GM21717 (cell line): ENCODE data around the gene COTL1.
"Not testable (repeated sequence)": the region's sequence is repeated elsewhere in the genome, so short reads cannot be mapped to it uniquely, and the experiment has no call there.

ENCODE experiments used
- ATAC-seq: cut with Tn5 transposase; IDR thresholded peaks from one replicate; pipeline ENCODE4 v1.9.1; 2021; ENCODE audit warnings: mild to moderate bottlenecking, moderate library complexity; ENCODE audit not compliant: unreplicated experiment

COTL1 gene

DNA sequence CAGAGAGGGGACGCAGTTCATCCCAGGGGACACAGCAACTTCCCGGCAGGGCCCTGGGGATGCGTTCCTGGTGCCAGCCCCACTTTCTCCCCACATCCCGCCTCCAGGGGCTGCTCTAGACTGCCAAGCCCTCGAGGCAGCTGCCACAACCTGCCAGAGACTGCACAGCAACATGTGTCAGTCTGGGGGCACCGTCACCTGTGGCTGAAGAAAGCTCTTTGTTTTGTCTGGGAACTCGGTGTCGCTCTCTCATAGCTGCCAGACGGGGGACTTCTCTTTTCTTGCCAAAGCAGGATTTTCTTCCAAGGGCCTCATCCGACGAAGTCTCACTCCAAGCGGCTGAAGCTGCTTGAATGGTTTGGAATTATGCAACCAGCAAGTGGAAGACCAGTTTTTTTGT, 43.7 kb downstream of the COTL1 start:
- ATAC-seq: no peak

DNA sequence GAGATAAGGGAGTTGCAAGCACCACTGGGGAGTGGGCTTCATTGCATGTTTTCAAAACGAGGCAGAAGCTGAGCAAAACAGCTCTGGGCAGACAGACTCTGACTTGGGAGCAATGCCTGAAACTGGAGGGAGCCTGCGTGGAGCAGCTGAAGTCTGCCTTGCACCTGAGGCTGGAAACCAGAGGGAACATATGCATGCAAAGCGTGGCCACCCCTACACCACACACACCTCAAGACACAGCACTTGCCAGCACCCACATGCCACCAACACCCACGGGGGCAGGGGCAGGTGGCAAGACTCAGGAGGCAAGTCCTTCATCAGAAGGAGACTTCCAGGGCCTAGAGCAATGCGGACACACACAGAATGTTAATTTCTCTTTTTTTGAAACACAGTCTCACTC, 45.8 kb downstream of the COTL1 start:
- no peak for ATAC-seq

DNA sequence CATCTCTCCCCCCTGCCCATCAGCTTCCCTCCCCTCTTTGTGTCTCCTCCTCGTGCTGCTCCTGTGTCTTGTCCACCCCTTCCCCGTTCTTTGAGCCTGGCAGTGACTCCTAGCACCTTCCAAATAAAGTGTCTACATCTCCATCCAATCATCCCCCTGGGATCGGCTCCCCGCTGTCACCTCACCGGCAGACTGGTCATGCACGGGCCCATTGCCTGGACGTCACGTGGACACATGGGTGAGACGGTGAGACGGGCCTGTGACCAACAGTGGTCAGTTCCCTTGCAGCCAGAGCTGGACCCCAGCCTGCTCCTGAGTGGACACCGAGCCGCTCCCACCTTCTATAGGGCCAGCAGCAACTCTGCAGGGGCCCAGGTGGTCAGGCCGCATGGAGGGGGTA, 46.4 kb downstream of the COTL1 start:
- no peak for ATAC-seq

DNA sequence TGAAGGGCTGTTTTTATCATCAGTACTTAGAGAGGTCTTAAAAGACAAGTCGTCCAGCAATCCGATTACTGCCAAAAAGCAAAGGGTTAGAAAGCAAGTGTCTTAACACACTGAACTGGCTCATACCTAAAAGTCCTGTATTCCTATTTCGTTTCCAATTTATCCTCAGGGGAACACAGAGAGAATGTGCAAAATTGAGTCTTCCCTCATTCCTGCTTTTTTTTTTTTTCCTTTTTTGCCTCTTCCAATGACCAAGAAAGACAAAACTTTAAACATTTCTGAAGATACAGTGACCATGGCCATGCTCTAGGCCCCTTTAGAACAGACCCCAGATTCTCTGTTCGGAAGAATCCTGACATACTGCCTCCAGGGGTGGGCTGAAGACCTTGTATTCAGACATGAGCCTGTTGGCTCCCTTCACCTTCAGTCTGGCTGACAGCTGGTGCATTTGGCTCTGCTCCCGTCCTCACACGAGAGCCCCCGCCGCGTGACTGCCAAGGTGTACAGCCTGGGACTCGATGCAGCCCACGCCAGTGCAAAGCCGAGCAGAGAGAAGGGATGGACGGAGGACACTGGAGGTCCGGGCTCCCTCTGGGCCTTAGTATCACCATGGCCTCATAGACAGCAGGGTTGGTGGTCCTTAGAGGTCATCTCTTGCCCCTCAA, 47.0 kb downstream of the COTL1 start:
- ATAC-seq: no peak

DNA sequence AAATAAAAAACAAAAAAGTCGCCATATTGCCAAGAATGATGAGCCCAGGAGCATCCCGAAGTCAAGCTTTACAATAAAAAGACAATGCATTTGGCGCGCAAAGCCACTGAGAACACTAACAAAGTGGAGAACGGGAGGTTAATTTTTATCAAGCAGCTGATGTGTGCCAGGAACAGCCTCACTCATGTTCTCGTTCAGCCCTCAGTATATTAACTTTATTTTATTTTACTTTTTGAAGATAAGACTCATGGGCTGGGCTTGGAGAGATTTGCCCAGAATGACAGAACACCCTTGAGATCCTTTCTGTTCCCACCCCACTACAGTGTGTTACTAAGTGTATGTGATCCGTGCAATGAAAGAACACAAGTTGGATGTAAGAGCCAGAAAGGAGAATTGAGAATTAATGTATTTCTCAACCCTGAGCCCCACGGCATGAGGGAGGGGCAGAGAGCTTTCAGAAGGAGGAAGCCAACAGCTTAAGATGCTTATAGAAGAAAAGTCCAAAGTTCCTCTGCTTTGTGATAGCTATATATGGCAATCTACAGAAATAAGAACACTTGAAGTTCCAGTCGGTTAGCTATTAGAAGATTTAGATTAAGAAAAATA, 48.4 kb downstream of the COTL1 start:
- ATAC-seq: no peak

DNA sequence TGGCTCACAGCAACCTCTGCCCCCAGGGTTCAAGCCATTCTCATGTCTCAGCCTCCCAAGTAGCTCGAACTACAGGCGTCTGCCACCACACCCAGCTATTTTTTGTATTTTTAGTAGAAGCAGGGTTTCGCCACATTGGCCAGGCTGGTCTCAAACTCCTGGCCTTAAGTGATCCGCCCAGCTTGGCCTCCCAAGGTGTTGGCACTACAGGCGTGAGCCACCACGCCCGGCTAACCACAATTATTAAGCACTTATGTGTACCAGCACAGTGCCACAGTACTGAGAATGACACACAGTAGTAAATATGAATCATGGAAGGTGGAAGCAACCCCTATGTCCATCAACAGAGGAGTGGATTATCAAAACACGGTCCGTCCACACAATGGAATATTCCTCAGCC, 49.8 kb downstream of the COTL1 start:
- ATAC-seq: no peak

DNA sequence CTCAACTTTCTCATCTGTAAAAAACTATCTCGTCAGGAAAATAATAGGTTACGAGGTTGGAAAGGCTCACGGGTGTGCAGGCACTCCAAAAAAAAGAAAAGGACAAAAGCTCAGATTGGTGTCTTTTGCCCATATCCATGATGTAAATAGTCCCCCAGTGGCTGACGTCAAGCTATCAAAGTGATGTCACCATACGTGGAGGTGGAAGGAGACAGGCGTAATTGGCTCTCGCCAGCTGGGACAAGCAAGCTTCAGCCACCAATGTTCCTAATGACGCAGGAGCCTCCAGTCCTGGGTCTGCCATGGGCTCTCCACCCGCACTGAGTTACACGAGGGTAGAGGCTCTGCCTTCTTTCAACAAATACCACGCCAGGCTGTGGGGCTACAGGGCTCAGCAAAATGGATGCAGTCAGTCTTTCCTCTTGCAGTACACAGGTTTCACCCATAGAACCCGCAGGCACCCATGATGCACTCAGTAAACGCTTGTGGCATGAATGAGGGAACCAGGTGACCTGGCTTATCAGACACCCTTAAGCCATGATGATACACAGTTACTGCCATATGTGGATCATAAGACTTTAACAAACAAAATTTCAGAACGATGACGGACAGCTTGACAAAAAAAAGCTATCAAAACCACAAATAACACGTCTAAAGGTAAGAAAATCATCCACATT, 50.5 kb downstream of the COTL1 start:
- ATAC-seq: no peak

DNA sequence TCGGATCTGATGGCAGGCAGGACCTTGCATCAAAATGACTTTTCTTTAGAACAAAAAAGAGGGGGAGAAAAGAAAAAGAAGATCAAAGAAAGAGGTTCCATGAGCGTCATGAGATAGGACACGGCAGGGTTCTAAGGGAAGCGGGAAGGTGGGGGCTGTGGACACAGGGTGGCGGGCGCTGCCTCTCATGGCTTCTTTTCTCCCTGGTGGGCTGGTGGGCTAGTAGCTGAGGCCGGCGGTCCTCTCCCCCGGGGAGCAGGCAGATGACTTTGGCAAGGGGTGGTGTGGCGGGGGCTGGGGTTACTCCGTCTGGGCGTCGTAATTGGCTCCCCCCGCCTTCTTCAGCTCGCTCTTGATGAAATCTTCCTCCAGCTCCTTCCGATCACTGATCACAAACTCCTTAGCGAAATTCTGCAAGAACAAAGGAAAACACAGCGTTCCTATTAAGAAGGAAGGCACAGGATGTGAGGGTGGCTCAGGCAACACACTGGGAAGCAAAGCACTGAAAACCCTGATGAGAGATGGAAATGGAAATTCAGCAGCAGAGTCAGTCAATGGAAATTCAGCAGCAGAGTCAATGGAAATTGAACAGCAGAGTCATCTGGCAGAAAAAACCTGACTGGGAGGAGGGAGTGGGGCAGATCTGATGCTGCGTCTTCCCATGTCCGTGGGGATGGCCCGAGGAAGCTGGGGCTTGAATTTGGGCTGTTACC, 51.2 kb downstream of the COTL1 start:
- ATAC-seq: no peak

DNA sequence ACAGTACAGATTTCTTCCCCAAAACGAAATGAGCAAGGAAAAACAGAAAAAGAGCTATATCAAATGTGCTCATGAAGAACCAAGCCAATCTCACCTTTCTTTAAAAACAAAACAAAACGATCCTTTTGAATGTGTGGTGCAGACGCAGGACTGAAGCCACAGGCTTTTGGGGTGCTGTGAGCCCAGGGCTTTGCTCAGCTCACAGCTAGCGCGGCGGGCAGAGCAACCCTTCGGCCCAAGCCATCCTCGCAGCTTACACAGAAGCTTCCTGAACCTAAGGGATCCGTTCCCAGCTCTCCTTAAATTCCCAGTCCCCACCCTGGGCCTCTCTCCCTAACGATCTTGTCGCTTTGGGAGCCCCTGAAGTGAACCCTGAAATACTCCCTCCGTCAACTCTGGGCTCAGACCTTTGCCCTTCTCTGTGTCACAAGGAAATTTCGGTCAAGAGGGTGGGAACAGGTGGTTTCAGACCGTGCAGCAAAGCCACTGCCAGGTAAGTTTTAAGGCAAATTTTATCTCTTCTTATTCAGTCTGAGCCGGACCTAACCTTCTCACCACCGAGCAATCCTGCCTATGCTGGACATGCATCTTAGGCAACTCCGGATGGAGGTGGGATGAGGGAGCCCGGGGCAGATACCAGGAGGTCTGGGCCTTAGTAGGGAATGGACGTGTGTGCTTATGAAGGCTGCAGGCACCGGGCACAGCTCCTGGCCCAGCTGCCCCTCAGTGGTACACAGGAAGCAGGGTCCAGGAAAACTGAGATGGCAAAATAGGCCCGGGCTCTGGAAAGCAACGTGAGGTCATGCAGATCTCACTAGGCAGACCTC, 52.0 kb downstream of the COTL1 start:
- ATAC-seq: no peak

DNA sequence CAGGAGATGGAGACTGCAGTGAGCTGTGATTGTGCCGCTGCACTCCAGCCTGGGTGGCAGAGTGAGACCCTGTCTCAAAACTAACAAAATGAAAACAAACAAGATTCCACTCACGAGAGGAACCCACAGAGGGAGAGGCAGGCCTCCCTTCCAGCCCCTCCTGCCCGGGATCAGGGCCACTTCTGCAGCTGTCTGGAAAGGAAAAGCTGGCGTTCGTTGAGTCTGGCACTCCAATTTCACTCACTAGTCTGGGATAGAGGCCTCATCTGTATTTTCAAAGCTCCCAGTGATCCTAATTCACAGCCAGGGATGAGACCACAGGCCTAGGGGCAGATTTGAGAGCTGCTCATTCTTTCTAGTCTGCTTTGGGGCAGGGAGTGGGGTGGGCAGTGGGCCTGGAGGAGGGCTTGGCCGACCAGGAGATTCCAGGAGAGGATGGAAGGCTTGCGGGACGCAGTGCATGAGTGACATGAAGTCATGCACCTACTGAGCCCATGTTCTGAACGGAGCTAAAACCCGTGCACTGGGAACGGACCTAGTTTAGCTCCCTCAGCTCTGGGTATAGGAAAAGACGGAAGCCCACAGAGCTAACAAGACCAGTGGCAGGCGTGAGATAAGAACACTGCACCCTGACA, 54.0 kb downstream of the COTL1 start:
- no peak for ATAC-seq

DNA sequence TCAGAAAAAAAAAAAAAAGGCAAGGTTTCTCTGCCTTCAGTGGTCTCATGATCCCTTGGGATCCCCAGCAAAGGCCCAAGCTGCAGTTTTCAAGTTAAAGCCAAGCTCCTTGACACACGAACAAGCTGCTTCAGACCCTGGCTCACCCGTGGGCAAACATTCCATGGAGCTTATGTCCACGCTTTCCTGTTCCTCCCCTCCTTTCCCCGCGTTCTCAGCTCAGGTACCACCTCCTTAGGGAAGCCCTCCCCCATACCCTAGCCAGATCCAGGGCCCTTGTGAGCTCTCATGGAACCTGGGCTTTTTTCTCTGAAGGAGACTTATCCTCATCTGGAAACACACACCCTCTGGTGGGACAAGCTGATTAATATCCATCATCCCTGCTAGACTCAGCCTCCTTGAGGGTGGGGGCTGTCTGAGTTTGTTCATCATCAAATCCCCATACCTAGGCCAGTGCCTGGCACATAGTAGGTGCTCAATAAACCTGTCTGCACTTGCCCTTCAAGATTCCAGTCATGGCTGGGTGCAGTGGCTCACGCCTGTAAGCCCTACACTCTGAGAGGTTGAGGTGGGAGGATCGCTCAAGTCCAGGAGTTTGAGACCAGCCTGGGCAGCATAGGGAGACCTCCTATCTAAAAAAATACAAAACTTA, 54.7 kb downstream of the COTL1 start:
- no peak for ATAC-seq

DNA sequence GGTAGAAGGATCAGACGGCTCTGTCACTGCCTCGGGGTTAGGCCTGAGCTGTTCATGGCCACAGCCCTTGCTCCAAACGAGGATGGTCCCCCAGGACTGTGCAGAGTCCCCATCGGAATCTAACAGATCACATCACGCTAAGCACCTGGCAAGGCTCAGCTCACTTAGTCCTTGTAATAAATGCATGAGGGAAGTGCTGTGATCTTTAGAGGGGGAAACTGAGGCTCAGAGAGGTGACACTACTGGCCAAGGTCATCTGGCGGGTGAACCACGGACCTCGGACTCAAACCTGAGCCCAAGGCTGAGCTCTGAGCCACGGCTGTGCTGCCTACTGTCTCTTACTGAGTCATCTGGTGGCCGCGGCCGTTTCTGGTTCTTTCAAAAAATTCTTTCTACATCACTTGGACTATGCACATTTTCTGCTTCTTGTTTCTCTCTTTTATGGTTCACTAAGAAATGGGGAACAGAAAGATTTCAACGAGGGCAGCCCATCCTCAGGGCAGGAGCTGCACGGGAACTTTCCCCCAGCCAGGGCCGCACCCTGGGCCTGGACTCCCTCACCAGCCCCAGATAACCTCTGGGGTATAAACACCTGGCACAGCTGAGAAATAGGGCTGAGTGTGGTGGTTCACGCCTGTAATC, 55.6 kb downstream of the COTL1 start:
- no peak for ATAC-seq

DNA sequence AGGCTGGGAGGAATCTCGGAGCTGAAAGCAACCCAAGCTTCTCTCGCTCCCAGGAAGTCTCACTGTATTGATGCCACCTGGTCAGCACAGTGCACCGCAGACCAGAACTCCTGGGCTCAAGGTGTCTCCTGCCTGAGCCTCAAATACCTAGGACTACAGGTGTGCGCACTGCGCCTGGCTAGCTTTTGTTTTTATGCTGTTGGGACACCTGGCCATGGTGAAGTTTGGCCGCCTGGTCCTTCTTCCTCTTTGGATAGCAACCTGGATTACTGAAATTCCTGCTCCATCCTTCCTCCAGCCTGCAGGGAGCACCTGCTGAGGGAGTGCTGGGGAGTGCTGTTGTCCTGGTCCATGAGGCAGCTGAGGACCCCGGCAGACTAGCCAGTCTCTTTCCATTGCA, 56.6 kb downstream of the COTL1 start:
- ATAC-seq: no peak

DNA sequence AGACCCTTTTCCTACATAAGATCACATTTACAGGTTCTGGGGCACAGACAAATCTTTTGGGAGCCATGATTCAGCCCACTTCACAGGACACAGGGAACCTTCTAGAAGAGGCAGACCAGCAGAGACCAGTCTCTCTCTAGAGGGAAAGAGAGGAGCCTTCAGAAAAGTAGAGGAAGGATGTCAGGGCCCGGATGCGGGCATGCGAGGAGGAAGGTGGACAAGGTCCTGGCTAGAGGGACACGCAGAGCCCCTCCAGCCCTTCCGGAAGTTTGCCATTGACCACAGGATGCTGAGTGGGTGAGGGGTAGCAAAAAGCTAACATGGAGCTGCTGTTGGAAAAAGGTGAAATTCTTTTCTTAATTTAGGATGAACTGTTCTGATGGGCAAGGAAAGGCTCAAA, 57.6 kb downstream of the COTL1 start:
- ATAC-seq: no peak

DNA sequence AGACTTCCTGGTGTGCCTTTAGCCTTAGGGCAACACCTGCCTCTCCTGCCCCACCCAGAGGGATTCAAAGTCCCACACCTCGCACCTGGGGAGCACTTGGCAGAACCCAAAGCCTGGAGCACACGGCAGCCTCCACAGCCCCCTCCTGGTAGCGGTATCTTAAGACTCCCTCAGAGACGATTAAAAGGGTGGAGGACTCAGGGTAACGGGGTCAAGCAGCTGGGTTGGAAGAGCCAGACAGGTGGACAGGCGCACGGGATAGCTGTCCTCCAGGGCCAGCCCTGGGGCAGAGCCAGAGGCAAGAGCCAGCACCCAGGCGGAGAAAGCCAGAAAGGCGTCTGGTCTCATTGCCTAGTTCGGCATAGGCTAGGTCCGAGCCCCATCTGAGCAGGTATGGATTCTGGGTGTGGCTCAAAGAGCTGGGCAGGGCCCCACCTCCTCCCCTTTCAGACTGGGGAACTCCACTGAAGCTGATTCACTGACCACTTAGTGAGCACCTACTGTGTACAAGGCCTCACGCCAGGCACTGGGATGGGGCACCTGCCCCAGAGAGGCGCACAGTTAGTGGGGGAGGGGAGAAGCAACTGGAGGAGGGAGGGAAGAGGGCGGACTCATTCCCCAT, 58.5 kb downstream of the COTL1 start:
- no peak for ATAC-seq

DNA sequence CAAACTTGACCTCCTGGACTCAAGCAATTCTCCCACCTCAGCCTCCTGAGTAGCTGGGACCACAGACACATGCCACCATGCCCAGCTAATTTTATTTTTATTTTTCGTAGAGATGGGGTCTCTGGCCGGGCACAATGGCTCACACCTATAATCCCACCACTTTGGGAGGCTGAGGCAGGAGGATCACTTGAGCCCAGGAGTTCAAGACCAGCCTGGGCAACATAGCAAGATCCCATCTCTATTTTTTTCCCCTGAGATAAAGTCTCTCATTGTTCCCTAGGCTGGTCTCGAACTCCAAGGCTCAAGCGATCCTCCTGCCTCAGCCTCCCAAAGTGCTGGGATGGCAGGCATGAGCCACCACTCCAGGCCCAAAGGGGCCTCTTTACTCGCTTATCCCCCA, 59.0 kb downstream of the COTL1 start:
- not testable (repeated sequence) for ATAC-seq

DNA sequence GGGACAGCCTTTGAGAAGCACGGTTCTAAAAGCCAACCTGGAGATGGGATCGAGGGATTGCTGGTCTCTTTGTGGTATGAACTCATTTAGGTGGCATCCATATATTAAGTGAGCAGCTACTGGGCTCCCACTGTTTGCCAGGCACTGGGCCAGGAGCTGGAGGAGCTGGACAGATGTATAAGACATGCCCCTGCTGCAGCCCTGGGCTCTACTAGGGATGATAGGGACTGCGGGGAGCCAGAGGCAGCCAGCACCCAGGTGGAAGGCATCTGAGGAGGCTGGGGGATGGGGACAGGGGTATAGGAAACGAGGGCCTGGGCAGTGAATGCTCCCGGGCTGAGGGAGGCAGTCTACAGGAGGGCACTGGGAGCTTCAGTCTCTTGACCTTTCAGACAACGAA, 60.4 kb downstream of the COTL1 start:
- ATAC-seq: no peak

DNA sequence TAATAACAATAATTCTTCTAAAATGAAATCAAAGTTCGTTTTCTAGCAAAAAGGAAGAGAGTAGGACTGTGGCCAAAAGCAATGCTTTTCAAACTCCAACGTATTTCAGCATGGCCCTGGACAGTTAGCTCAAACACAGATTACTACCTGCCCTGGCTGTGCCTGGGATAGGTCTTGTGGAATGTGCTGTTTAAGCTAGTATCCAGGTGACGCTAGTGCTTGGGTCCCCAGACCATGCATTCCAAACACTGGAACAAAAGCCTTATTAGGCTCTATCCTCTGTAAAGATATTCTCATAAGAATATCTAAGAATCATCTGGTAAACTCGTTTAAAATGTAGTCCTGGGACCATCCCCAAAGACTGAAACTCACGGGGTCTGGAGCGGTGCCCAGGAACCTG, 60.8 kb downstream of the COTL1 start:
- no peak for ATAC-seq
